HG02588 (cell line): ENCODE measurements around the gene PIK3AP1.

Experiments used
- ATAC-seq: cut with Tn5 transposase; IDR thresholded peaks from one replicate; pipeline ENCODE4 v1.9.1; 2021; ENCODE audit warnings: mild to moderate bottlenecking, moderate library complexity; ENCODE audit not compliant: unreplicated experiment

Gene PIK3AP1

DNA sequence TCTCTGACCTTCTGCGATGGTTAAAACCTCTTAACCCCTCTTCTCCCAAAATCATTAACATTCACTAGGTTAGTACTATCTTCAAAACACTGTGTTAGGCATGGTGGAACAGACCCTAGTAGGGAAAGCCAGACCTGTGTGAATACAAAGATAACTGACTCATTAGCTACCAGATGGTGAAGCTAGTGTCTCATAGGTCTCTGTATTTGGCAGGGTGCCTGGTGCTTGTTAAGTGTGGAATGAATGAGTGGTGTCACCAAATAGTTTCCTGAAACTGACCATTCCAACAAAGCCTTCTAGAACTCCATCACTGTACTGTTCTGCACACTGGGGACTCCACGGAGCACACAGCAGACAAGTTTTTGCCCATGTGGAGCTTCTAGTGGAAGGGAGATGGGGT is 105.8 kb downstream of the PIK3AP1 start:
- no peak for ATAC-seq

DNA sequence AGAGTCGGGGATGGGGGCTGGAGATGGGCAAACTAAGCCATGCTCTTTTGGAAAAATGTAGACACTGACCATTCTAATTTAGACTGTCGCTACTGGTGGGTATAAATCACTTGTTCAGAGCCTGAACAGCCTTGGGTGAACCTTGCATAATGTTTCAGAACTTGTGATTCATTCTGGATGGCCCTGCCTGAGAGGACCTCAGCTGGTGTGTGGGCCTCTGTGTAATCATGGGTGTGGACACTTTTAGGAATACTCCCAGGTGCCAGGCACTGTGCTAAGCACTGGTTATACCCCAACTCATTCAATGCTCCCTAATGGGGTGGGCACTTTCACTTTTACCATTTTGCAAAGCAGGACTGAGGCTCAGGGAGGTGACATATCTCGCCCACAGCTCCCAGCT is 106.7 kb downstream of the PIK3AP1 start:
- ATAC-seq = no peak

DNA sequence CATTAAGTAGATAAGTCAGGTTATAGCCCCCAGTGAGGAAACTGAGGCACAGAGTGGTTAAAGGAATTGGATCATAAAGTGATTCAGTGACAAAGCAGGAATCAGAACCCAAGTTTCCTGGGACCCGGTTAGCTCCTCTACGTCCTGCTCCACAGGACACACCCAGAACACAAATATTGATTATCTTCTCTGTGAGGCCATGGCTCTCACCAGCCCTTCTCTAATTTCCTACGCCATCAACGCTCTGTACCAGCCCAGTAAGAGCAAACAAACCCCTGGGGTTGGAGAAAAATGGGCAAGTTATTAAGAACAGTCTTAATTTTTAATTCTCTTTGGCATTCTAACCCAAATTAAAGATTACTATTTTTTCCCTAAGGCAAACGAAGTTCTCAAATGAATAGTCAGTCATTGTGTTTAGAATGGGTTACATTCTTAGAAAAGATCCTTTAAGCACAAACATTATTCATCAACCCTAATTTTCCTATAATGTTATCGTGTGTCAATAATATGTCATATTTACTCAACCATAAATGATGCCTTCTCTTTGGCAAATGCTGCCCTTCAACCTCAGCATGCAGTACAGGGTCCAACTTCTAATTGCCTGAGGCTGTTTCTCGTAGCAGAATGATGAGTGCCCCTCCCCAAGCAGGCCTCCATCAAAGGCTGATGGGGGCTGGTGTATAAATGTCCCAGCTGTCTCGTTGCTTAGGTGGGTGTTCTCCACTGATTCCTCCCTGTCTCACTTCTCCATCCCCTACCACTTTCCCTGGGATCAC is 108.1 kb downstream of the PIK3AP1 start:
- no peak for ATAC-seq

DNA sequence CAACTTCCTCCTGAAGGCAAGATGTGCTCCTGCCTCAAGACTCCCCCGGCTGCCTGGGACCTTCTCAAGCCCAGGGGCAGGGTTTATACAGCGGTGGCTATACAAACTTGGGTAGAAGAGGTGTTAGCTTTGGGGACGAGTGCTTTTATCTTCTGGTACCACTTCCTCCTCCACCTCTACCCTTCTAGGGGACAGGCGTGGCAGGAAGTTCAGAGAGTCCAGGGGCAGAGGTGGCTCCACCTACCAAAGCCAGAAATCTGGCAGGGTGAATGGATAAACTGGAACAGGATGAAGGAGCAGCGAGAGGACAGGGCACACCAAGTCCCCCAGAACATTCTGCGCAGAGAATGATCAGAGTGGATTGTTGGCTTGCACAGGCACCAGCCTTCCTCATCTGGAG is 109.5 kb downstream of the PIK3AP1 start:
- ATAC-seq = no peak

DNA sequence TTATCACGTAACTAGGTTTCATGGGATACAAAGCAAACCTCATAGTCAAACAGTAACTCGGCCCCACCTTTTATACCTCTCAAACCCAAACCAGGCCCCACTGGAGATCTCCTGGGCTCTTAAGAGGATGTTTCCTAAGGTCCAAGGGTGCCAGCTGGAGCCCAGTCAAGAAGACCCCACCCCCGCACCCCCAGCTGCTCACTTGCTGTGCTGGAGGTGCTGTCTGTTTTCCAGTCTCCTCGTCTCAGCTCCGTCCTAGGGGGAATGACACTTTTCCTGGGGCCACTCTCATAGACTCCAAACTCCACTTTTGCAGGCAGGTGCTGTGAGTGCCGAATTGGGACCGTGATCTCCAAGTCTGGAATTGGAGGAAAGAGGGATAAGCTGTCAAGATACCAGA is 110.8 kb downstream of the PIK3AP1 start:
- ATAC-seq = no peak

DNA sequence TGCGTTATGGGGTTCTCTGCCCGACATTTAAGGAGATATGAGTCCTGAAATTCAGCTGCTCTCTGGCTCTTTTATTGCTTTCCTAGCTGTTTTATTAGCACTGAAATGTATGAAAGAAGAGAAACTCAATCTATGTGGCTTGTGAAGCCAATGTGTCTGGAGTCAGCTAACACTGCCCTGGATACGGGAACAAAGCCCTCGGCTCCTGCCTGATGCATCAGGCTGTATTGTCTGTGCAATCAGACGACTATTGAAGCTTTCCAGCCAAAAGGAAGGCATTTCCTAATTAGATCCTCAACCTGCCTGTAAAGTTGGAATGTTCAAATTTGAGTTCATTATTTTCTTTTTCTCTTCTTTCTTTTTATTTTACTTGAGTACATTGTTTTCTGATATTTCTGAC is 111.5 kb downstream of the PIK3AP1 start:
- ATAC-seq = no peak

DNA sequence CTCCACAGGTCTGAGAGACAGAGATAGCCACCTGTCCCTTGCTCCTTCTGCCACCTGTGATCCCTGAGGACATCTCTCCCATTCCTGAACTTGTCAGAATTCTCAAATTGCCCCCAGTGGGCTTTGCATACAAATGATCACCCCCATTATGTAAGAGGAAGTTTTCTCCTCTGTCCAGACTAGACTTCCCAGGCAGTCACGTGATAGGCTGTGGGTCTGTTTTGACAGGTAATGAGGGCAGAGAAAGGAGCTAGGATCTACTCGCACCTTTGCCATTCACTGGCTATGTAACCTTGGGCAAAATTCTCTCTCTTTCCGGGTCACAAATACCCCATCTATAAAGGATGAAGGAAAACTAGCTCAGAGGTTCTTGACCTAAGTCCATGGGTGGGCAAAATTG is 112.1 kb downstream of the PIK3AP1 start:
- no peak for ATAC-seq

DNA sequence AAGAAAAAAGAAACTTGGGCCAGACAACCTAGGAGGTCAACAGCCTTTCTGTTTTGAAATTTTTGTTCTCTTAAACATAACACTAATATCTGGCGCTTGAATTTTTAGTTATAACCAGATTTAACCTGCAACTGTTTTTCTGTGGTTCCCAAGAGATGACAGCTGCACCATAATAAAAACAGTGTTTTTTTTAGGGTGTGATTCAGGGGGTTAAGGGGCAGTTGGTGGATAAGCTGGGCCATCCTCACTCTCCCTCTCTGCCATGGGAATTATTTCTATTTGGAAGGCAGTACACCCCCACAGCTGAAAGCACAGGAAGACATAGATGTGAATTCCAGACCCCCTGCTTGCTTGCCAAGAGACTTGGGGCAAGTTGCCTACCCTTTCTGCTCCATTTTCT is 113.4 kb downstream of the PIK3AP1 start:
- ATAC-seq = no peak

DNA sequence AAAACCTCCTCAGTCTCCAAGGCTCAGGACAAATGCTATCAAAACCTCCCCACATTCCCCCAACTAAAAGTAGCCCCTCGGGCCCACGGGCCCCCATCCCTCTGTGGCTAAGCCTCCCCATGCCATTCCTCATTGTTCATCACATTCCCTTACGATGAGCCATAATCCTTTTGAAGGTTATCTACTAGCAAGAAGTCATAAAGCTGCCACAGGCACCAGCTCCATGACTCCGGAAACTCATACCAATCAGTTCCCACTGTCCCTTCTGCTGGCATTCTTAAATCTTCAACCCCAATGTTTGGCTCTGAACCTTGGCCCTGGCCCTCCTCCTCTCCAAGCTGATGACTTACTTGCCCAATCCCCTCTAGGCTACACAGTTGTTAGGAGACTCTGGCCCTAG is 114.1 kb downstream of the PIK3AP1 start:
- ATAC-seq = no peak

DNA sequence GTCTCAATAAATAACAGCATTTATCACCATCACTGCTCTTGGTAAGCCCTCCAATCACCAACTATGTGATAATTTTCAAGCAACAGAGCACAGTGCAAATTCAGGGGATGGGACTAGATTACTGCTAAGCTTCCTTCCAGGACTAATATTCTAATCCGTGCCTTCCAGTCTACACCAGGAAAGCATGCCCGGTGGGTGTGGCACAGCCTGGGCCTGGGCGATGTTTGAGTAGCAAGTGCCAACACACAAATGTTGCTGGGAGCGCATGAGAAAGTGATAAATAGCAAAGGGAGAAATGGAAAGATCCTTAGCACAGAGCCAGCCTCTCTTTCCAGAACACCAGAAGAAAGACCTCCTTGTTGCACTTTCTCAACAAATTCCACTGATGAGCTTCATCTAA is 120.0 kb downstream of the PIK3AP1 start:
- ATAC-seq = no peak

DNA sequence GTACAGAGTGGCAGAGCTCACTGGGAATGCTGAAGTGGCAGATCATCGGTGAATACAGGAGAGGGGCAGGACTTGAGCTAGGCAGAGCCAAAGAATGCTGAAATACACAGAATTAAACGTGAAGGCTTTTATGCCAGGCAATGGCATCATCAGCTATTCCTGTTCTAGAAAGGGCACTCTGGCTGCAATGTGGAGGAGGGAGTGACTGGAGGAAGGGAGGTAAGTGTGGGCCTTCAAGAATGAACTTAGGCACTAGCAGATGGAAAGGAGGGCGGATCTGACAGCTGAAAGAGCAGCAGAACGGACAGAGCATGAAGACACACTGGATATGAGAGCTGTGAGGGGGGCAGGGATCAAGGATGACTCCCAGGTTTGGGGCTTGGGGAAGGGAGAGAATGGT is 121.5 kb downstream of the PIK3AP1 start:
- ATAC-seq = no peak

DNA sequence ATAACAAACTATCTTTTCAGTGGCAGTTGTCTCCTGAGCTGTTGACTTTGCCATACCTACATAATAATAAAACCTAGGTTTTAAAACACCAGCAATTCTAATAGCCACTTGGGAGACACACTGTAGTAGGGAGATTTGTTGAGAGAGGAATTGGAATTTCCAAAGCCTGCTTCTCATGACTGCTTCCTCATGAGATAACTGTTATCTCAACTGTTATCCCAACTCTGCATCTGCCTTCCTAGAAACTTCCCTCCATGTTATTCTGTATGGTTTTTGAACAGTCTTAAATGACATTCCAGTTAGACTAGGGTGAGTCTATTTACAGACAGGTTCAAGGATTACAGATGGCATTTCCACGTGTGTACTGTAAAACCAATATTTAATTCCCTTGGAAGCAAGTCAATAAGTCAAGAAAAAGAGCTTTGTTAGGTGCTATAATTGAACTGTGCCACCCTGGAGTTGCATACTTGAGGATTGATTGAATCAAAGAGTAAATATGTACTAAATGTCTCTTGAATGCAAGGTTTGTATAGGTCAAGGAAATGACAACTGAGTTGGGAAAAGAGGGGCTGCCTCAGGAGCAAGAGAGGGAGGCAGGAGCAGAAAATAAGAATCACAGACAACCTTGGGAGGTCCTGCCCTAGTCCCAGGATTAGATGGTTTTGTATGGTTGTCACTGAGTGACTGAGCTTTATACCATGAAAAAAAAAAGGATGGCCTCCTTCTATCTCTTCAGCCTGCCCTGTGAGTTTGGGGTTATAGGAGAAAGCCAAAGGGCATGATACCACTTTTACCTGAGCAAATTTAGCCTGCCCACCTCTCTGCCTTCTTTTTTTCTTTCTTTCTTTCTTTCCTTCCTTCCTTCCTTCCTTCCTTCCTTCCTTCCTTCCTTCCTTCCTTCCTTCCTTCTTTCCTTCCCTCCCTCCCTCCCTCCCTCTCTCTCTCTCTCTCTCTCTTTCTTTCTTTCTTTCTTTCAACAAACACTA is 123.6 kb downstream of the PIK3AP1 start:
- ATAC-seq = no peak

DNA sequence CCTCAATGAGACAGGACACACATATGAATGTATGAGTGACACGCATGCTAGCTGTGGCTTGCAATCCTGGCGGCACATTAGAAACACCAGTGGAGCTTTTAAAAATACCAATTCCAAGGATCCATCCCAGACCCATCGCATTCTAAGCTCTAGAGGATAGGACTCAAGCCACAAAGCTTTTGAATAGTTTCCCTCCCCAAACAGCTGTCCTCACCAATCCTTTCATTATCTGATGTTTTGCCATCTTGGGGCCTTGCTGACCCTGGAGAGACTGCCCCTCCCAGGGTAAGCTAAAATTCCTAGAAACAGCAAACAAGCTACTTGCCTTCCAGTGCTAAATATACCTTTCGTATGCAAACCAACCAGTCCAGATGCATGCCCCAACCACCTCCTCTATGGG is 124.6 kb downstream of the PIK3AP1 start:
- no peak for ATAC-seq

DNA sequence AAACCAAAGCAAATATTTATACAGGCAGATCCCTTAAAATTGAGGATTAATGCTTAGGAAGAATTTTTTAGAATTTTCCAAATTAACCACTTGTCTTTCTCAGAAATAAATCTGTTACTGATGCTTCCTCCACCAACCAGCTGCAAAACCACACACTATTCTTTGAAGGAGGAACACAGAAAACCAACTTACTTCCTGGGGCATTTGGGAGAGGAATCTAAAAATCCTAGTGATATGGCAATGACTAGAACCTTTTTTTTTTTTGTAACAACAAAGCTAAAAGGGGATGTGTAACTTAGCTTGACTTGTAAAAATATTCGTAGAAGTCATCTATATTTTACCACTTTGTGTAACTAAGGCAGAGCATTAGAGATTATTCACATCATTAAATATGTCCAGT is 128.4 kb downstream of the PIK3AP1 start:
- ATAC-seq = no peak

DNA sequence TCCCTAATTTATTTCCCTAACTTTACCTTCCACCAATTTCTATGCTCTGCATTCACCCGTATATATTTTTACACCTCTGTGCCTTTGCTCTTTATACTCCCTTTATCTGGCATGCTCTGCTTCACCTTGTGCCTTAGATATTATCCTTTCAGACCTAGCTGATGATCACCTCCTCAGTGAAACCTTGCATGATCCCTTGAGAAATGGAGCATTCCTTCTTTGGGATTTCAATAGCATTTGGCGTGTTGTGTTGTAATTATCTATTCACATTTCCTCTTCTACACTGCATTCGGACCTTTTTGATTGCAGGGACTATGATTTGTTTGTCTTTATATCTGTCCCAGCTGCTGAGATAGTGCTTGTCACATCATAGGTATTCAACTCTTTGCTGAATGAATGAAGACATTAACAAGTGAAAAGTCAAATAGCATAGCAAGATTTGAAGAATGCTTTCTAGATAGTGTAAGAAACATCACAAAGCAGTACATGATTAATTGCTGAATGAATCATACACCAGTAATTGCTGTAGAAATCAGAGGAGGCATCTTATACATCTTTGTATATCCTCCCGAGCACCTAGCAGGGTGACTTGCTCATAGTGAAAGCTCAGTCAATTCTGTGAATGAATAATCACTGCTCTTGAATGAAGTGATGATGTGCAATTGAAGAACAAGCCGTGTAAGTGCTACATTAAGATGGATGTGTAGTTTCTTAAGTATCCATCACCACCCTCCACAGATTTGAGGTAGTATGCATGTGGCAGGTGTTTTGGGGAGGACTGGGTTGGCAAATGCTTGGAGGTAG is 131.5 kb downstream of the PIK3AP1 start:
- peak; percentile 32 for ATAC-seq

DNA sequence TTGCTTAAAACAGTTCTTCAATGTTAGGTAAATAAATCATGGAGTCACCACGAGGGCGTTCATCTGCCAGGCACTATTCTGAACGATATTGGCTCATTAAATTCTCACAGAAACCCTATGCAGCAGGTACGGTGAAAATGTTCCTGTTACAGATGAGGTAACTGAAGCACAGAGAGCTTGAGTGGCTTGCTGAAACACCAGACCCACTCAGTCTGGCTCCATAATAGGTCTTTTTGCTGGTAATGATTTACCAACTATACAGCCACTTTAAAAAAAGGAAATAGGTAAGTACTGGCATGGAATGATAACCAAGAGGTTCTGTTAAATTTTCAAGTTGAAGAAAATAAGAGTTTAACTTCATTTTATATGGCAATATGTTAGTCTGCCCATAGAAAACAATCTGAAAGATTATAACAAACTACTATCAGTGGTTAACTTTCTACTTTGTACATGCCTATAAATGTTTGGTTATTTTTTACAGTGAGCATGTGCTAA is 132.2 kb downstream of the PIK3AP1 start:
- no peak for ATAC-seq

DNA sequence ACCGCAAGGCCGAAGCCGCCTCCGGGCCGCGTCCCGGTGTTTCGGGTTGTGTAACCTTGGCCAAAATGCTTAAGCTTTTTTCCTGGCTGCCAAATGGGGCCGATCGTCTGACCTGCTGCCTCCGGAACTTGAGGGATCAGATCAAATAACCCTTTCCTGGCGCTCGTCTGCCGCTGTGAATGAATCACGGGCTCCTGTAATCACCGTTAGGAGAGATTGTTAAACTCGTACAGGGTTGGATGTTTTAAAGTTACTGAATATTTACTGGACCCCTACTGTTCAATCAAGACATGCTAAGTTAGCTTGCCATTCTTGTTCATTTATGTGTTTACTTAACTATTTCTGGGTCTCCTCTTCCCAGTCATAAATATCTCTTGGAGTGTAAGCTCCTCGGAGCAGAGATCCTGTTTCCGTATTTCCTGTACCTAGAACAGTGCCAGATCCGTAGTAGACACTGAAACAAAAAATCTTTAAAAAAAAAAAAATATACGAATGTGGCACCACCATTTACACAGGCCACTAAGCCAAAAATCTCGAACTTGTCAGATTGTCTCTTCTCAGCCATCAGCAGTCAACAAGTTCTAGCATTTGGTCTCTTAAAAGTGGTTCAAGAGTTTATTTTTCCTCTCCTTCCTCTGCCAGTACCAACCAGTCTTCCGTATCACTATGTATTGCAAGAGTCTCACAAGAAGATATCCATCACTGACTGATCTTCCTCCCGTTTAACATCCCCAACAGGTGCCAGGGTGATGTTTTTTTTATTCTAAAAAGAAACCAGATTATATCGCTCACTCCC is 132.9 kb downstream of the PIK3AP1 start:
- peak; percentile 8 for ATAC-seq

DNA sequence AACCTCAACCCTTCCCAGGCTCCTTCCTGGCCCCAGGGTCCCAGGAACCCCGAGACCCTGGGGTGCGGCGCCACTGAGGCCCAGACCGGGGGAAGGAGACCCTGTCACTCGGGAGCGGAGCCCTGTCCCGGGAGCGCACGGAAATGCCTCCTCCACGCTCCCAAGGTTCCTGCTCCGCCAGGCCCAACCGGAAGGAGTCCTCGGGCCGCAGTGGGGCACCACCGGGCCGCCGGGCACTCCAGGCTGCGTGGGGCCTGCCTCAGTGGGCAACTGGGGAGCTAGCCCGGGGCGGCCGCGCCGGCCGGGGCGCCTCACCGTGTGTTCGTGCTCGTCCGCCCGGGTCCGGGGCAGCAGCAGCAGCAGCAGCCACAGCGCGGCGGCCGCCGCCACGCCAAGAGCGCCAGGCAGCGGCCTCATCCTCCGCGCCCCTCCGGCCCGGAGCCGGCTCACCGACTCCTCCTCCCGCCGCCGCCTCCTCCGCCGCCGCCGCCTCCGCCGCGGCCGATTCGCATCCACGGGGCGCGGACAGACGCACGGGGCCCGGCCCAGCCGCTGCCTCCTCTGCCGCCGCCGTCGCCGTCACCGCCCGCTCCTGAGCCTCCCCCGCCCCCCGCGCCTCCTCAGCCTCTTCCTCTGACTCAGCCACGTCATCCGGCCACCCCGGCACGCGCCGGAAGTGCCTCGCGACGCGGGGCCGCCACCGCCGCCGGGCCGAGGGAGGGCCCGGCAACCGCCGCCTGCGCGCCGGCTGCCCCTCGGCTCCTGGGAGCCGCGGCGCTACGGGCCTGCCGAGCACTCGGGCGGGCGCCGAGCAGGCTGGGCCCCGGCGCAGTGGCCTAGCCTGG is 133.7 kb downstream of the PIK3AP1 start, which contains the start of gene TM9SF3:
TSS of gene TM9SF3 (minus strand) at position 594 of the 845 bp plus-strand sequence. CDS start at position 417, 177 bp downstream.
- peak; percentile 78 for ATAC-seq

DNA sequence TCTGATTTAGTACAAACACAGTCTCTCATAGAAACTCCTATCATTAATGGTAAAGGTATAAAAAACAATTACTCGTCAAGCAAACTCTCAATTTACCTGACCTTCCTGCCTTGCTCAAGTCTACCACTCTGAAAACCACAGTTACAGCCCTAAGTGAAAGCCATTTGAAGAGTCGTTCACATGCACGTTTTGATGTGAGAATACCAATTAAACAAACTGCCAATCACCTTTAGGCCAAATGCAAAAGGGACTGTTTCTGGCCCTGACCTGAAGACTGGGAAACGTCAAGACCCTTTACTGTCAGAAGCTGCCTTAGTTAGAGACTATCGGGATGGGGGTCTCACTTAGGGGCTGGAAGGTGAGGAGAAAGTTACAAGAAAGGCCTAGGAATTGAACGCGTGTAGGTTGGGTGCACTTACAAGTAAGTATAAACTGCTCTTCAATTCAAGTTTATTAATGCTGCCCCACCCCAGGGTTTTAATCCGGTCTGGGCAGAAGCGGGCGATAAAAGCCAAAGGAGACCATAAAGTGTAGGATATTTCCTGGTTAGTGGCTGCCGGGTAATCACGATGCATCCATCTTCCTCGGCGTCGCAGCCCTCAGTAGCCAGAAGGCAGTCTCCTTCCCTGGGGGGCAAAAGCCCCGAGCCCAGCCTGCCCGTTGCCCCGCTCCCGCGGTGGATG is 134.4 kb downstream of the PIK3AP1 start:
- no peak for ATAC-seq
